Measurements from ENCODE around the gene HEMGN.
"Not testable (repeated sequence)": the region's sequence is repeated elsewhere in the genome, so short reads cannot be mapped to it uniquely, and the experiment has no call there.

The HEMGN gene

GRCh38 chr9:97964901-97965300, 26.9 kb upstream of the HEMGN start:
- TF ChIP-seq, protein P1, sequence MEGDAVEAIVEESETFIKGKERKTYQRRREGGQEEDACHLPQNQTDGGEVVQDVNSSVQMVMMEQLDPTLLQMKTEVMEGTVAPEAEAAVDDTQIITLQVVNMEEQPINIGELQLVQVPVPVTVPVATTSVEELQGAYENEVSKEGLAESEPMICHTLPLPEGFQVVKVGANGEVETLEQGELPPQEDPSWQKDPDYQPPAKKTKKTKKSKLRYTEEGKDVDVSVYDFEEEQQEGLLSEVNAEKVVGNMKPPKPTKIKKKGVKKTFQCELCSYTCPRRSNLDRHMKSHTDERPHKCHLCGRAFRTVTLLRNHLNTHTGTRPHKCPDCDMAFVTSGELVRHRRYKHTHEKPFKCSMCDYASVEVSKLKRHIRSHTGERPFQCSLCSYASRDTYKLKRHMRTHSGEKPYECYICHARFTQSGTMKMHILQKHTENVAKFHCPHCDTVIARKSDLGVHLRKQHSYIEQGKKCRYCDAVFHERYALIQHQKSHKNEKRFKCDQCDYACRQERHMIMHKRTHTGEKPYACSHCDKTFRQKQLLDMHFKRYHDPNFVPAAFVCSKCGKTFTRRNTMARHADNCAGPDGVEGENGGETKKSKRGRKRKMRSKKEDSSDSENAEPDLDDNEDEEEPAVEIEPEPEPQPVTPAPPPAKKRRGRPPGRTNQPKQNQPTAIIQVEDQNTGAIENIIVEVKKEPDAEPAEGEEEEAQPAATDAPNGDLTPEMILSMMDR (IDR thresholded peaks at IDR 0.05; ENCODE audit: control insufficient read depth, insufficient read depth, low read depth, low read length, missing control alignments): no peak
- DNase-seq (ENCODE audit: low read depth): no peak
- no peak overlapping the region for H3K4me3 ChIP-seq (ENCODE audit: control insufficient read depth, low read depth, low read length)

DNA sequence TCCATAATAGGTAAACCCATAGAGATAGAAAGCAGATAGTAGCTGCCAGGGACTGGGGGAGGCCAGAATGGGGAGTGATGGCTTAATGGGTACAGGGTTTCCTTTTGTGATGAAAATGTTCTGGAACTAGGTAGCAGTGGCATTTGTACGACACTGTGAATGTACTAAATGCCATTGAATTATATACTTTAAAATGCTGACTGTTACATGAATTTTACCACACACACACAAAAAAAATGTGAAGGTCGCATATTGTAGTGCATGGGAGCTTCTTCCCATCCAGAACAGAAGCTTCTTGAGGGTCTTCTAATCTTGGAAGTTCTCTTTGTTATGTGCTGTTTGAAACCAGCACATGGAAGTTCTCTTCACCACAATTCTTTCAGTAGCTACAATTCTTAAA, 25.3 kb upstream of the HEMGN start:
- no peak overlapping the region for H3K4me3 ChIP-seq (ENCODE audit: control insufficient read depth, low read depth, low read length)
- TF ChIP-seq, protein P1 (IDR thresholded peaks at IDR 0.05; ENCODE audit: control insufficient read depth, insufficient read depth, low read depth, low read length, missing control alignments): no peak
- no peak for DNase-seq (ENCODE audit: low read depth)

- TF ChIP-seq, protein P1 (IDR thresholded peaks at IDR 0.05; ENCODE audit: control insufficient read depth, insufficient read depth, low read depth, low read length, missing control alignments): no peak
- no peak for DNase-seq (ENCODE audit: low read depth)
- no peak overlapping the region for H3K4me3 ChIP-seq (ENCODE audit: control insufficient read depth, low read depth, low read length)
Measured at GRCh38 chr9:97962575-97962974, 24.6 kb upstream of the HEMGN start.

- DNase-seq (ENCODE audit: low read depth): no peak
- no peak overlapping the region for H3K4me3 ChIP-seq (ENCODE audit: control insufficient read depth, low read depth, low read length)
- TF ChIP-seq, protein P1 (IDR thresholded peaks at IDR 0.05; ENCODE audit: control insufficient read depth, insufficient read depth, low read depth, low read length, missing control alignments): no peak
Measured at GRCh38 chr9:97962136-97962535, 24.2 kb upstream of the HEMGN start.

DNA sequence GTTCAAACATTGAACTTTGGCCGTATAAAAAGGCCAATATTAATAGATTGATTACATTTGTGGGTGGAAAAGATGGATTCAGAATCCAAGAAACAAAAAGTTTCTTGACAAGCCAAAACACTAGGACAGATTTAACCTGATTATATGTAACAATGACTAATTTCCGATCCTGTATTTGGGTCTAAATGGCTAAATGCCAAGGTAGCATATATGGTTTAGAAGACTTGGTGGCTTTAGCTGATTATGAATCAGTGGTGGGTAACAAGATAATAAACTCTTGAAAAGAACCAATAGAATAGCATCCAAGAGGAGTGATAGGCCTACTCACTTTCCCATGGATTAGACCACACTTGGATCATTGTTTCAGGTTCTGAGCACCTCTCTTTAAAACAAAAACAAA, 23.4 kb upstream of the HEMGN start:
- no peak for DNase-seq (ENCODE audit: low read depth)
- TF ChIP-seq, protein P1 (IDR thresholded peaks at IDR 0.05; ENCODE audit: control insufficient read depth, insufficient read depth, low read depth, low read length, missing control alignments): no peak
- no peak overlapping the region for H3K4me3 ChIP-seq (ENCODE audit: control insufficient read depth, low read depth, low read length)

DNA sequence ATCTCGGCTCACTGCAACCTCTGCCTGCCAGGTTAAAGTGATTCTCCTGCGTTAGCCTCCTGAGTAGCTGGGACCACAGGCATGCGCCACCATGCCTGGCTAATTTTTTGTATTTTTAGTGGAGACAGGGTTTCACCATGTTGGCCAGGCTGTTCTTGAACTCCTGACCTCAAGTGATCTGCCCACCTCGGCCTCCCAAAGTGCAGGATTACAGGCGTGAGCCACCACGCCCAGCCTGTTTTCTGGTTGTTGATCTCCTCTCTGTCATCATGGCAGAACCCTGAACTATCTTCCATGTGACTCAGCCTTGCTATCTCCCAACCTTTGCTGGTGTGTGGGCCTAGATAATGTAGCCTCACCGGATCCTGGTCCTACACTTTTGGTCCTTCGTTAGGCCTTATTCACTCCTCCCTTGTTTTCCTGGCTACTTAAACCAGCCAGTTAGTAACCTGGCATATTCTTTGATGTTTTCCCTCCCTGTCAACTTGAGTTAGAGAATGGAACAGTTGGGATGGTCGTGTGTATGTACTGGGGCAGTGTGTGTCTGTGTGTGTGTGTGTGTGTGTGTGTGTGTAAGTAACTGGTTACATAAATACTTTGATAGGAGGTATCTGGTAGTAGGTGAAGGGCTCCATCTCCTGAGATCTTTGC, 22.8 kb upstream of the HEMGN start:
- not testable (repeated sequence) for H3K4me3 ChIP-seq (ENCODE audit: control insufficient read depth, low read depth, low read length); DNase-seq (ENCODE audit: low read depth)

- TF ChIP-seq, protein P1 (IDR thresholded peaks at IDR 0.05; ENCODE audit: control insufficient read depth, insufficient read depth, low read depth, low read length, missing control alignments): no peak
- no peak overlapping the region for H3K4me3 ChIP-seq (ENCODE audit: control insufficient read depth, low read depth, low read length)
- no peak for DNase-seq (ENCODE audit: low read depth)
Measured at GRCh38 chr9:97959585-97959984, 21.6 kb upstream of the HEMGN start.

All from AG09309 (cell line).